NT2/D1 (cell line): ENCODE measurements around the gene TLX1.

Experiments
- YY1 ChIP-seq: IDR thresholded peaks from 2 replicates; pipeline ENCODE4 v1.6.1; 2011; ENCODE audit not compliant: insufficient read length, insufficient read depth
- ZNF274 ChIP-seq: IDR thresholded peaks from 2 replicates; pipeline ENCODE4 v1.6.1; 2011; ENCODE audit warnings: mild to moderate bottlenecking, low read depth, low read length

- no peak for TF ChIP-seq ZNF274
- TF ChIP-seq YY1: no peak
Observed at GRCh38 chr10:101155896-101156295, 24.8 kb downstream of the TLX1 start.
